ENCODE results near the gene DOK5. TPM values are rescaled to one million over a fixed set of nuclear protein-coding genes. Genes with fewer than 3 reads are reported as not detected.

The DOK5 gene
- total and polyA plus RNA-seq, 2 experiments from 2014 or later = 5.0 to 6.9 TPM

DNA sequence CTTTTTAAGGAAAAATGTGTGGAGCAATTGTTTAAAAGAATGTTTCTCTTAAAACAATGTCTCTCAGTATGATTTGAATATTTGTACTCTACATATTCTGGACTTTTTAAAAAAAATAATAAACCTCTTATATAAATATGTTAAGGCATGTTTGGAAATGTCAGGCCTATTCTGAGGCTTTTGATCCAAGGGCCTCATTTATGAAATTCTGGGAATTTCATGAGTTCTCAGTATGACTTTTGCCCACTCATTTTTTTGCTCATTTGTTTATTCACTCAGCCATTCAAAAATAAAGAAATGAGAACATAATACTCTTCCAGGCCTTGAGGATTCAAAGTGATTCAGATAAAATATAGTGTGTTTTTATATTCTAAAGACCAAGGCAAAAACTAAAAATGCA is 60.4 kb downstream of the DOK5 start:
- H3K4me2 ChIP-seq = no peak overlapping the region
- Mint-ChIP-seq H3K36me3 (ENCODE audit: low read depth) (peaks cover 14% of the 10 kb centered on the region), H3K4me3 (no peak overlapping the region), H3K9me3 (peaks cover 19% of the 10 kb centered on the region), H3K27me3 (ENCODE audit: insufficient read depth, low read depth, poor library complexity) (no peaks in the 10 kb centered on the region), H3K27ac (no peak overlapping the region), H3K4me1 (no peaks in the 10 kb centered on the region)
- no peaks in the 10 kb centered on the region for H3F3A ChIP-seq (replicated peaks; ENCODE audit: low read depth)
- H3K4me3 ChIP-seq = no peak overlapping the region
- ATAC-seq = no peak
- no peaks in the 10 kb centered on the region for H3K27me3 ChIP-seq (ENCODE audit: insufficient read depth)
- H4K20me1 ChIP-seq (replicated peaks; ENCODE audit: insufficient read depth) = no peaks in the 10 kb centered on the region
- TF ChIP-seq, protein P1, sequence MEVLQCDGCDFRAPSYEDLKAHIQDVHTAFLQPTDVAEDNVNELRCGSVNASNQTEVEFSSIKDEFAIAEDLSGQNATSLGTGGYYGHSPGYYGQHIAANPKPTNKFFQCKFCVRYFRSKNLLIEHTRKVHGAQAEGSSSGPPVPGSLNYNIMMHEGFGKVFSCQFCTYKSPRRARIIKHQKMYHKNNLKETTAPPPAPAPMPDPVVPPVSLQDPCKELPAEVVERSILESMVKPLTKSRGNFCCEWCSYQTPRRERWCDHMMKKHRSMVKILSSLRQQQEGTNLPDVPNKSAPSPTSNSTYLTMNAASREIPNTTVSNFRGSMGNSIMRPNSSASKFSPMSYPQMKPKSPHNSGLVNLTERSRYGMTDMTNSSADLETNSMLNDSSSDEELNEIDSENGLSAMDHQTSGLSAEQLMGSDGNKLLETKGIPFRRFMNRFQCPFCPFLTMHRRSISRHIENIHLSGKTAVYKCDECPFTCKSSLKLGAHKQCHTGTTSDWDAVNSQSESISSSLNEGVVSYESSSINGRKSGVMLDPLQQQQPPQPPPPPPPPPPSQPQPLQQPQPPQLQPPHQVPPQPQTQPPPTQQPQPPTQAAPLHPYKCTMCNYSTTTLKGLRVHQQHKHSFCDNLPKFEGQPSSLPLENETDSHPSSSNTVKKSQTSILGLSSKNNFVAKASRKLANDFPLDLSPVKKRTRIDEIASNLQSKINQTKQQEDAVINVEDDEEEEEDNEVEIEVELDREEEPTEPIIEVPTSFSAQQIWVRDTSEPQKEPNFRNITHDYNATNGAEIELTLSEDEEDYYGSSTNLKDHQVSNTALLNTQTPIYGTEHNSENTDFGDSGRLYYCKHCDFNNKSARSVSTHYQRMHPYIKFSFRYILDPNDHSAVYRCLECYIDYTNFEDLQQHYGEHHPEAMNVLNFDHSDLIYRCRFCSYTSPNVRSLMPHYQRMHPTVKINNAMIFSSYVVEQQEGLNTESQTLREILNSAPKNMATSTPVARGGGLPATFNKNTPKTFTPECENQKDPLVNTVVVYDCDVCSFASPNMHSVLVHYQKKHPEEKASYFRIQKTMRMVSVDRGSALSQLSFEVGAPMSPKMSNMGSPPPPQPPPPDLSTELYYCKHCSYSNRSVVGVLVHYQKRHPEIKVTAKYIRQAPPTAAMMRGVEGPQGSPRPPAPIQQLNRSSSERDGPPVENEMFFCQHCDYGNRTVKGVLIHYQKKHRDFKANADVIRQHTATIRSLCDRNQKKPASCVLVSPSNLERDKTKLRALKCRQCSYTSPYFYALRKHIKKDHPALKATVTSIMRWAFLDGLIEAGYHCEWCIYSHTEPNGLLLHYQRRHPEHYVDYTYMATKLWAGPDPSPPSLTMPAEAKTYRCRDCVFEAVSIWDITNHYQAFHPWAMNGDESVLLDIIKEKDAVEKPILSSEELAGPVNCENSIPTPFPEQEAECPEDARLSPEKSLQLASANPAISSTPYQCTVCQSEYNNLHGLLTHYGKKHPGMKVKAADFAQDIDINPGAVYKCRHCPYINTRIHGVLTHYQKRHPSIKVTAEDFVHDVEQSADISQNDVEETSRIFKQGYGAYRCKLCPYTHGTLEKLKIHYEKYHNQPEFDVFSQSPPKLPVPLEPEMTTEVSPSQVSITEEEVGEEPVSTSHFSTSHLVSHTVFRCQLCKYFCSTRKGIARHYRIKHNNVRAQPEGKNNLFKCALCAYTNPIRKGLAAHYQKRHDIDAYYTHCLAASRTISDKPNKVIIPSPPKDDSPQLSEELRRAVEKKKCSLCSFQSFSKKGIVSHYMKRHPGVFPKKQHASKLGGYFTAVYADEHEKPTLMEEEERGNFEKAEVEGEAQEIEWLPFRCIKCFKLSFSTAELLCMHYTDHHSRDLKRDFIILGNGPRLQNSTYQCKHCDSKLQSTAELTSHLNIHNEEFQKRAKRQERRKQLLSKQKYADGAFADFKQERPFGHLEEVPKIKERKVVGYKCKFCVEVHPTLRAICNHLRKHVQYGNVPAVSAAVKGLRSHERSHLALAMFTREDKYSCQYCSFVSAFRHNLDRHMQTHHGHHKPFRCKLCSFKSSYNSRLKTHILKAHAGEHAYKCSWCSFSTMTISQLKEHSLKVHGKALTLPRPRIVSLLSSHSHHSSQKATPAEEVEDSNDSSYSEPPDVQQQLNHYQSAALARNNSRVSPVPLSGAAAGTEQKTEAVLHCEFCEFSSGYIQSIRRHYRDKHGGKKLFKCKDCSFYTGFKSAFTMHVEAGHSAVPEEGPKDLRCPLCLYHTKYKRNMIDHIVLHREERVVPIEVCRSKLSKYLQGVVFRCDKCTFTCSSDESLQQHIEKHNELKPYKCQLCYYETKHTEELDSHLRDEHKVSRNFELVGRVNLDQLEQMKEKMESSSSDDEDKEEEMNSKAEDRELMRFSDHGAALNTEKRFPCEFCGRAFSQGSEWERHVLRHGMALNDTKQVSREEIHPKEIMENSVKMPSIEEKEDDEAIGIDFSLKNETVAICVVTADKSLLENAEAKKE (CRISPR knock-in tag; IDR thresholded peaks at IDR 0.05) = no peak
- TF ChIP-seq, protein P2, sequence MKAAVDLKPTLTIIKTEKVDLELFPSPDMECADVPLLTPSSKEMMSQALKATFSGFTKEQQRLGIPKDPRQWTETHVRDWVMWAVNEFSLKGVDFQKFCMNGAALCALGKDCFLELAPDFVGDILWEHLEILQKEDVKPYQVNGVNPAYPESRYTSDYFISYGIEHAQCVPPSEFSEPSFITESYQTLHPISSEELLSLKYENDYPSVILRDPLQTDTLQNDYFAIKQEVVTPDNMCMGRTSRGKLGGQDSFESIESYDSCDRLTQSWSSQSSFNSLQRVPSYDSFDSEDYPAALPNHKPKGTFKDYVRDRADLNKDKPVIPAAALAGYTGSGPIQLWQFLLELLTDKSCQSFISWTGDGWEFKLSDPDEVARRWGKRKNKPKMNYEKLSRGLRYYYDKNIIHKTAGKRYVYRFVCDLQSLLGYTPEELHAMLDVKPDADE (IDR thresholded peaks at IDR 0.05) = no peak
- TF ChIP-seq STAT1 (IDR thresholded peaks at IDR 0.05; ENCODE audit: unreplicated experiment) (no peak), JUNB (IDR thresholded peaks at IDR 0.05; ENCODE audit: unreplicated experiment) (no peak), EZH2phosphoT487 (IDR thresholded peaks at IDR 0.05; ENCODE audit: unreplicated experiment) (no peak), CREB1 (CRISPR knock-in tag; IDR thresholded peaks at IDR 0.05; ENCODE audit: low read depth) (no peak), EZH2 (IDR thresholded peaks at IDR 0.05; ENCODE audit: low read depth, unreplicated experiment) (no peak), ZNF114 (CRISPR knock-in tag; IDR thresholded peaks at IDR 0.05) (no peak), ZNF331 (CRISPR knock-in tag; IDR thresholded peaks at IDR 0.05; ENCODE audit: low read depth) (no peak), NANOG (IDR thresholded peaks at IDR 0.05; ENCODE audit: borderline replicate concordance) (no peak), POLR2AphosphoS5 (IDR thresholded peaks at IDR 0.05; ENCODE audit: low read depth) (no peak)
- TF ChIP-seq, protein P3, sequence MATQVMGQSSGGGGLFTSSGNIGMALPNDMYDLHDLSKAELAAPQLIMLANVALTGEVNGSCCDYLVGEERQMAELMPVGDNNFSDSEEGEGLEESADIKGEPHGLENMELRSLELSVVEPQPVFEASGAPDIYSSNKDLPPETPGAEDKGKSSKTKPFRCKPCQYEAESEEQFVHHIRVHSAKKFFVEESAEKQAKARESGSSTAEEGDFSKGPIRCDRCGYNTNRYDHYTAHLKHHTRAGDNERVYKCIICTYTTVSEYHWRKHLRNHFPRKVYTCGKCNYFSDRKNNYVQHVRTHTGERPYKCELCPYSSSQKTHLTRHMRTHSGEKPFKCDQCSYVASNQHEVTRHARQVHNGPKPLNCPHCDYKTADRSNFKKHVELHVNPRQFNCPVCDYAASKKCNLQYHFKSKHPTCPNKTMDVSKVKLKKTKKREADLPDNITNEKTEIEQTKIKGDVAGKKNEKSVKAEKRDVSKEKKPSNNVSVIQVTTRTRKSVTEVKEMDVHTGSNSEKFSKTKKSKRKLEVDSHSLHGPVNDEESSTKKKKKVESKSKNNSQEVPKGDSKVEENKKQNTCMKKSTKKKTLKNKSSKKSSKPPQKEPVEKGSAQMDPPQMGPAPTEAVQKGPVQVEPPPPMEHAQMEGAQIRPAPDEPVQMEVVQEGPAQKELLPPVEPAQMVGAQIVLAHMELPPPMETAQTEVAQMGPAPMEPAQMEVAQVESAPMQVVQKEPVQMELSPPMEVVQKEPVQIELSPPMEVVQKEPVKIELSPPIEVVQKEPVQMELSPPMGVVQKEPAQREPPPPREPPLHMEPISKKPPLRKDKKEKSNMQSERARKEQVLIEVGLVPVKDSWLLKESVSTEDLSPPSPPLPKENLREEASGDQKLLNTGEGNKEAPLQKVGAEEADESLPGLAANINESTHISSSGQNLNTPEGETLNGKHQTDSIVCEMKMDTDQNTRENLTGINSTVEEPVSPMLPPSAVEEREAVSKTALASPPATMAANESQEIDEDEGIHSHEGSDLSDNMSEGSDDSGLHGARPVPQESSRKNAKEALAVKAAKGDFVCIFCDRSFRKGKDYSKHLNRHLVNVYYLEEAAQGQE (IDR thresholded peaks at IDR 0.05; ENCODE audit: unreplicated experiment) = no peak
- TF ChIP-seq, protein P4, sequence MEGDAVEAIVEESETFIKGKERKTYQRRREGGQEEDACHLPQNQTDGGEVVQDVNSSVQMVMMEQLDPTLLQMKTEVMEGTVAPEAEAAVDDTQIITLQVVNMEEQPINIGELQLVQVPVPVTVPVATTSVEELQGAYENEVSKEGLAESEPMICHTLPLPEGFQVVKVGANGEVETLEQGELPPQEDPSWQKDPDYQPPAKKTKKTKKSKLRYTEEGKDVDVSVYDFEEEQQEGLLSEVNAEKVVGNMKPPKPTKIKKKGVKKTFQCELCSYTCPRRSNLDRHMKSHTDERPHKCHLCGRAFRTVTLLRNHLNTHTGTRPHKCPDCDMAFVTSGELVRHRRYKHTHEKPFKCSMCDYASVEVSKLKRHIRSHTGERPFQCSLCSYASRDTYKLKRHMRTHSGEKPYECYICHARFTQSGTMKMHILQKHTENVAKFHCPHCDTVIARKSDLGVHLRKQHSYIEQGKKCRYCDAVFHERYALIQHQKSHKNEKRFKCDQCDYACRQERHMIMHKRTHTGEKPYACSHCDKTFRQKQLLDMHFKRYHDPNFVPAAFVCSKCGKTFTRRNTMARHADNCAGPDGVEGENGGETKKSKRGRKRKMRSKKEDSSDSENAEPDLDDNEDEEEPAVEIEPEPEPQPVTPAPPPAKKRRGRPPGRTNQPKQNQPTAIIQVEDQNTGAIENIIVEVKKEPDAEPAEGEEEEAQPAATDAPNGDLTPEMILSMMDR (conservative IDR thresholded peaks at IDR 0.05; ENCODE audit: low read depth in 2 of 2) = no peak
- H2AFZ ChIP-seq = no peak overlapping the region
- no peaks in the 10 kb centered on the region for H3K36me3 ChIP-seq (ENCODE audit: insufficient read depth)
- DNase-seq (ENCODE audit: low spot score) = no peak
- no peaks in the 10 kb centered on the region for H3K79me2 ChIP-seq (replicated peaks; ENCODE audit: insufficient read depth)
- no peaks in the 10 kb centered on the region for H3K4me1 ChIP-seq (ENCODE audit: insufficient read depth)
- no peak overlapping the region for H3K27ac ChIP-seq (ENCODE audit: low read depth)
- H3K9me2 ChIP-seq (ENCODE audit: insufficient read depth) = no peaks in the 10 kb centered on the region

Measured in GM23338 (cell line).